Cardiac septum (tissue), 1 donor: ENCODE measurements around the gene FLVCR2. TPM values are rescaled to one million over a fixed set of nuclear protein-coding genes. Genes with fewer than 3 reads are reported as not detected.
A peak's percentile ranks its signal among the peaks of the same experiment; 100 is the strongest.
"Not testable (repeated sequence)": the region's sequence is repeated elsewhere in the genome, so short reads cannot be mapped to it uniquely, and the experiment has no call there.

ENCODE experiments used
- DNase-seq: peaks from one replicate; pipeline ENCODE4 v3.0.0-alpha.2; 2020; ENCODE audit warnings: low spot score
- intact Hi-C: fragments of 100-400 bp; cut with DNase I; formaldehyde crosslinking; loops from one replicate; pipeline ENCODE4 v1.14.0; 2022
- total RNA-seq: library from RNA; stranded (reverse); fragmentation: NEBNext Ultra II Directional; extraction: Animal tissue kit (Norgen Biotek cat#: 25700); gene quantifications from one replicate; pipeline ENCODE4 v1.2.1, GENCODE V29; 2021
- donor health status: DM: no; HTN: no; CAD: no.

Gene FLVCR2
- total RNA-seq, 1 donor from 2014 or later: 1.3 TPM

DNA sequence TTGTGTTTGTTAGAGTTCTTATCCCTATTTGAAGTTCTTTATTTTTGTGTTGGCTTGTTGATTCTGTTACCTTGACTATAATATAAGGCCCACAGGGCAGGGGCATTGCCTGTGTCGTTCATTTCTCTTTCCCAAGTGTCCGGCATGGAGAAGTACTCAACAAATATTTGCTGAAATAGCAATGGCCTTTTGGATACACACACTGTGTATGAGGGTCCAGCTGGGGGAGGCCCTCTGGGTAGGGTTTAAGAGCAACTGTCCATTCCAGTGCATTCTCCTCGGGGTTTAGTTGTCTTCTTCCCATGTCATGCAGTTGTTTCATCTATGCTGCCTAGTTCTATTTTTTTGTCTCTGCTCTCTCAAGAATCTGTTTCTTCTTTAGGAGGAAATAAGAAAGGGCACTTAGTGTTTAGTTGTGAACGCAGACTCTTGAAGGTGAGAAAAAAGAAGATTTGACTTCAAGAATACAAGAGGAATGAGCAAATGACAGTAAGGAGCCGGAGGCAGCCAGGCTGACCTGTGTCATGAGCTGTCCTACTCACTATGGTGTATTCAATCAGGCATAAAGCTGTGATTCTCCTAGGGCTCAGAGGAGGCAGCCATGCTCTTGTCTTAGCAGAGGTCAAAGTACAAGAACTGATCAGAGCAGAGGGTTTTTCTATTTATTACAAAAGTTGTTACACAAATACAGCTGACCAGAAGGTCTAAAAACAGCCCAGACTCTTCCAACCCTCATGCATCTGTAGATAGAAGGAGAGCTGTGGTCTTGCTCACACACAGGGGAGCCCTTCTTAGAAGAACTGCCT is 72.0 kb downstream of the FLVCR2 start:
- no peak for DNase-seq
- intact Hi-C loops: no loop called here

DNA sequence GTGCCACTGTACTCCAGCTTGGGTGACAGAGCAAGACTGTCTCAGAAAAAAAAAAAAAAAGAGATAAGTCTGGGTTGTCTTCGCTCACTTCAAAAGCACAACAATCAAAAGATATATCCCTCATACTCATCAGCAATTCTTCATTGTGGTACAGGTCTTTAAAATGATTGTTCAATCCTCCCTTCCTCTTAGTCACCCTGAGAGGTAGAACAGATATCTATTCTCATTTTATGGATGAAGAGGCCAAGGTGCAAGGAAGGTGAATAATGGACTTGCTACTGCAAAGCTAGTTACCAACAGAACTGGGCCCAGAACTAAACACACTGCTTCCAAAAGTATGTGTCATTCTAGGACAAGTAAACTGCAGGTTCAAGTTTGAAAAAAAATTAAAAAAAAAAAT is 75.1 kb downstream of the FLVCR2 start:
- DNase-seq: no peak
- intact Hi-C loops: no loop called here

DNA sequence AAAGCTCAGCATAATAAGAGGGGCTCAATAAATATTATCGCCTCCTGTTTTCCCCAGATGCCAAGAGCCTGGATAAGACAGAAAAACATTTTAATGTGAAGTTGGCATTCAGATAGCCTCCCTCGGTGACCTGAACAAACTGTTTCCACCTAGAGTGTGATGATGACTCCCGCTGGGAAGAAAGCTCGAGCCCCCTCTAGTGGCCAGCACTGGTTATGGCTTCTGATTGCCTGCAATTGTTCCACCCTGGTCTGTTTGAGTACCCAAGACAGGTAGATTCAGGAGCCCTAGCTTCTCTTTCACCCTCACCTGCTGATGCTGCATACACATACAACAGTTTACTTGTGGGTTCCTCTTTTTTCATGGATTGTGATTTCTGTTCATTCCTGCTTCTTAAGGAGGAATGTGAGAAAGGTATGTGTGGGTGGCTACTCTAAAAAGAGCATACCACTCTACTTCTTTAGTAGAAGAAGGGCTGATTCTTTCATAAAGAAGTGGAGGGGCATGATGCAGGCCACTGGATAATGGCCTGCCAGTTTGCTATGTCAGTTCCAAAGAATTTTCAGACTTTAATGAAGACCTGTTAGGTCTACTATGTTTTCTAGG is 75.8 kb downstream of the FLVCR2 start:
- intact Hi-C loops: loop anchor here (1.0 kb wide), 1 partner anchor 77 kb away; no protein-coding TSS in a partner anchor

DNA sequence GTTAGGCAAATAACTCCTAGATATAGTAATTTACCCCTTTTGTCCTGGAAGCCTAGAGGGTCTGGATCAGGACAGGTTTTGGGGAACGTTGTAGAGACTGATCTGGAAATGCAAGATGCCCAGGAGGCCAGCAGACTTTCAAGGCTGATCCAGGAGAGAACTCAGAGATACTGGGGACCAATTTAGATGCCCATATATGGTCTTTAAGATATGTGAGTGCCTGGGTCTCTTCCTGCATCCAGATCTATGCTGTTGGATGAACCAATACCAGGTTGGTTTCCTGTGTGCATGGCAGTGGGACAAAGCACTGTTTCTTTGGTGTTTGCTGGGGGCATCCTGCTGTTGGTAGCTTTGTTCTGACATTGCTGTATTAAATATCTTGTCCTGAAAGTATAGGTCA is 76.8 kb downstream of the FLVCR2 start:
- intact Hi-C loops: no loop called here
- DNase-seq: no peak

More for the DNA sequence above, 75.8 kb downstream of the FLVCR2 start:
- DNase-seq: peak; percentile 89

DNA sequence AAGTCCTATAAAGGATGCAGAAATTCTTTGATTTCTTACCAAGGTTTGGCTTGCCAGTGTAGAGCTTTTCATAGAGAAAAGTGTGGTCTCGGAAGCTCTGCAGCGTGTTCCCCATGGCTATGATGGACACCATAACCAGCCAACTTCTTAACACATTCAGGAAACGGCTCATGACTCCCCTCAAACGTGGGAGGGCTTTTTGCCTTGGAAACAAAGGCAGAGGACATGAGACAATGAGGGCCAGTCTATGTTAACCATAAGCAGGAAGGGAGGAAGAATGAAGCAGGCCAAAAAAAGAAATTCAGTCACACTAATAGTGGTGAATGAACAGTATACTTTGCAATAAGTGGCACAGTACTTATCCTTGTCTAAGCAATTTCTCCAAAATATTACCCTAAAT is 78.9 kb downstream of the FLVCR2 start:
- intact Hi-C loops: no loop called here
- no peak for DNase-seq

DNA sequence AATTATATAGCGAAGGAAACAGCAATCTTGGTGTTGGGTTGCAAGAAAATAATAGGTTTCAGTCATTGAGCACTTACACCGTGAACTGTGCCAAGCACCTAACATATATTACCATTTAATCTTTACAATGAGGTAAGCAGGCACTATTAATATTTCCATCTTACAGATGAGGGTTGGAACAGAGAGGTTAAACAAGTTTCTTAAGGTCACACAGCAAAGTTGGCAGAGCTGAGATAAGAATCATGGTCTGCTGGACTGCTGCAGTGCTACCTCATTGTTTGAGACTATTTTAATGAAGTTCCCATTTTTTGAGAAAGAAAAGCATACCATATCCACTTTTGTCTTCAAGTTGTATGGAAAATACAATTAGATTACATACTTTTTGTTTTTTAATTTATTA is 80.5 kb downstream of the FLVCR2 start:
- intact Hi-C loops: no loop called here
- no peak for DNase-seq

DNA sequence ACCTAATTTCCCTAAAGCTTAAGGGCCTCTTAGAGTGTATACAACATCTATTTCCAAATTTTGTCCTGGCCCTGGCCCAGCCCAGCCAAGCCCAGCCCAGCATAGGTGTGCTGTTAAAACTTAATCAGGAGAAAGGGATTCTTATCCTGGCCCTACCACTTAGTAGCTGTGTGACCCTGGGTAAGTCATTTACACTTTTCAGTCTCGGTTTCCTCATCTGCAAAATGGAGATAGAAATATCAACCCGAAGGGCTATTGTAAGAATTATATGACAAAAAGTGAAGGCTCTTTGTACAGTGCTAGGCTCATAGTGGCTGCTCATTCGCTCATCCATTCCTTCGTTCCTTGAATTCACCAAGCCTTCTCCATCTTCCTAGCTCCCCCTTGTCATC is 81.8 kb downstream of the FLVCR2 start:
- no peak for DNase-seq
- intact Hi-C loops: no loop called here

DNA sequence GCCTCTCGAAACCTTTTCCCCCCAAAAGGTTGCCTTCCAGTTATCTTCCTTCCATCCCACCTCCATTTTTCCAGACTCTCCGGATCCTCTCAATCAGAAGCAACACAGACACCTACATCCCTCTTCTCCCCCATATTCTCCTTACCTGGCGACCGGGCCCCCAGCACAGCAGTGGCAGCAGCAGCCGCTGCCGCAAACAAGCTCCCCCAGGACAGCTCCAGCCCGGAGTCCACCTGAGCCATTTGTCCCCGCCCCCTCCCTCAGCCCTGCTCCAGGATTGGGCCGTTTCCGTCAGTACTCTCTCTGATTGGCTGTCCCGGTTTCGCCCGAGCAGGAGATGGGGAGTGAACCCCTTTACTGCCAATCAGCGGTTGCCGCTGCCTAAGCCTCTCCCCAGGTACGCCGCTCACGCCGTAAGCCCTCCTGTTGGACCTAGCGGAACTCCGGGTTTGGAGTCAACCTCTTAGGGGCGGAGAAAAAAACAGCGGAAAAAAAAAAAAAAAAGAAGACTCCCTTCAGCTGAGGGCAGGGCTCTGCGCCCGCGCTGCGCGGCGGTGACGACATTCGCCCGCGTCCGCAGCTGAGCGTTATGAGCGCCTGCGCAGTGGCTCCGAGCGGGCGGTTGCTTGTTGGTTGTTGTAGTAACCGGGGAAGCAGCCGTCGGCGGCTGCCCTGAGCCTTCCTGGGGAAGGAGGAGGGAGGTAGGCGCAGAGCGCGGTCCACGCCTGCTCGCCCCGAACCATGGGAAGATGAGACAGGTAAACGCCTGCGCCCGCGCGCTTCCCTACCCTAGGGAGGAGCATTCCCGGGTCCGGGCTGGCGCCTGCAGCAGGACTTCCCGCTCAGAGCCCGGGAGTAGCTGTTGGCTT is 82.4 kb downstream of the FLVCR2 start, which contains the start of the genes ERG28 and TTLL5:
Gene ERG28 (minus strand): TSS at position 247 of the 869 bp plus-strand sequence. CDS start 3,374 bp downstream, outside the sequence.
Gene TTLL5 (plus strand): TSS at position 617 of the 869 bp plus-strand sequence. CDS start 1,904 bp downstream, outside the sequence.
- intact Hi-C loops: no loop called here
- DNase-seq: peak; percentile 97

DNA sequence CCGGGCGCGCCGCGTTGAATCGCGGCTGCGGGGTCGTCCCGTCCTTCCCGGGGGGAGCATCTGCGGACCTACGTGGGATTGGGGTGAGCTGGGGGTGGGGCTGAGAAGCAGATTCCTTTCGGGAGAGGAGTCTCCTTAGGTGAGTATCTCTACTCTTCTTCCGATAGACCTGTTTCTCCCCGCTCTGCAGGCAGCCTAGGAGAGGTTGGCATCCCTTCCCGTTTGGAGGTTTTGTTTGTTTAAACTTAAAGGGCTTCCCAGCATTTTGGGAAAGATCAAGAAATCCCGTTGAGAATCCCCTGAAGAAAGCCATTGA is 83.0 kb downstream of the FLVCR2 start:
- intact Hi-C loops: no loop called here

DNA sequence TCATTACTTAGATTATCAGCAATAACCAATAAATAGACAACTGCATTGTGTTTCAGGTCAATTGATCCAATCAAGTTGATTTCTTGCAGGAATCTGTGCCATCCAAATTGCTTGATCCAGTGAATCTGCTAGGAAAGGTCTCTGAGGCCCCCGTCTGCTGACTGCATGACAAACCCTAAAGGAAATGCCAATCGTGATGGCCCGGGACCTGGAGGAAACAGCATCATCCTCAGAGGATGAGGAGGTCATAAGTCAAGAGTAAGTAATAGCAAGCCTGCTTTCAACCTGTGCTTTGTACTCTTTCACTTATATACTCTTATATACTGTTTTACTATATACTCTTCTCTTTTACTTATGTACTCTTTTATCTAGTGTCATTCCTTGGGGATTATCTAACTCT is 84.5 kb downstream of the FLVCR2 start:
- DNase-seq: no peak
- intact Hi-C loops: no loop called here

More for the DNA sequence above, 83.0 kb downstream of the FLVCR2 start:
- DNase-seq: no peak

DNA sequence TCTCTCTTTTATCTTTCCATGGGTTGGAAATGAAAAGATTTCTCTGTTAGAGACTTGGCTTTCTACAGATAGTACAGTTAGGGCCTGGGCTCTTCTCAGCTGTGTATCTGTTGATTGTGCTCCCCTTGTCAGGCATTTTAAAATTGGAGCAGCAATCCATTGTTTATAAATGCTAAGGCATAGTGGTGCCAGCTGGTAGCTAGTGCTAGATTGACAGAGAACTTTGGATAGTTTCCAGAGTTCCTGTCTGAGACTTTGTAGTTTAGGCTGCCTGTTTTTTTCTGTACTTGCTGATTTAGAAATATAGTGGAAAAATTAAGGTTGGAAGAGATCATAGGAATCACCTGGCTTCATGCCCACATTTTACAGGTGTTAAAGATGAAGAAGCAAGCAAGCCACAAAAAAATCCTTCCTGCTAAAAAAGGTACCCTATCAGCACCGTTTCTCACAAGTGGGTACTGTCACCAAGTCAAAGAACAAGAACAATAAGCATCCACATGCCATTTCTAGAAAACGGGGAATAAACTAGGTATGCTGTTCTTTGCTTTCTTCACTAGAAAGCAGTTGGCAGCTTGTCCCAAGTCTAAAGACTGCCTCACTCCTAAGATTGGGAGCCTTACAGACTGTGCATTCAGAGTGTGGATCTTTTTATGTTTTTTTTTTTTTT is 88.8 kb downstream of the FLVCR2 start:
- intact Hi-C loops: no loop called here
- no peak for DNase-seq

DNA sequence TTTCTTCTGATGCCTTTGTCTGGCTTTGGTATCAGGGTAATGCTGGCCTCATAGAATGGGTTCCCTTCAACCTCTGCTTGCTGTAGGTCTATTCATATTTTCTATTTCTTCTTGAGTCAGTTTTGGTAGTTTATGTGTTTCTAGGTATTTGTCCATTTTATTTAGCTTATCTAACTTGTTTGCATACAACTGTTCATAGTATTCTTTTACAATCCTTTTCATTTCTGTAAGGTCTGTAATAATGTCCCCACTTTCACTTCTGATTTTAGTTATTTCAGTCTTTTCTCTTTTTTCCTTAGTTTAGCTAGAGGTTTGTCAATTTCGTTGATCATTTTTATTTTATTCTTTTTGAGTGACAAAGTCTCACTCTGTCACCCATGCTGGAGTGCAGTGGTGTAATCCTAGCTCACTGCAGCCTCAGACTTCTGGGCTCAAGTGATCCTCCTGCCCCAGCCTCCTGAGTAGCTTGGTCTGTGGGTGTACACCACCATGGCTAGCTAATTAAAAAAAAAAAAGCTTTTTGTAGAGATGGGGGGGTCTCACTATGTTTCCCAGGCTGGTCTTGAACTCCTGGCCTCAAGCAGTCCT is 94.3 kb downstream of the FLVCR2 start:
- DNase-seq: no peak
- intact Hi-C loops: no loop called here

DNA sequence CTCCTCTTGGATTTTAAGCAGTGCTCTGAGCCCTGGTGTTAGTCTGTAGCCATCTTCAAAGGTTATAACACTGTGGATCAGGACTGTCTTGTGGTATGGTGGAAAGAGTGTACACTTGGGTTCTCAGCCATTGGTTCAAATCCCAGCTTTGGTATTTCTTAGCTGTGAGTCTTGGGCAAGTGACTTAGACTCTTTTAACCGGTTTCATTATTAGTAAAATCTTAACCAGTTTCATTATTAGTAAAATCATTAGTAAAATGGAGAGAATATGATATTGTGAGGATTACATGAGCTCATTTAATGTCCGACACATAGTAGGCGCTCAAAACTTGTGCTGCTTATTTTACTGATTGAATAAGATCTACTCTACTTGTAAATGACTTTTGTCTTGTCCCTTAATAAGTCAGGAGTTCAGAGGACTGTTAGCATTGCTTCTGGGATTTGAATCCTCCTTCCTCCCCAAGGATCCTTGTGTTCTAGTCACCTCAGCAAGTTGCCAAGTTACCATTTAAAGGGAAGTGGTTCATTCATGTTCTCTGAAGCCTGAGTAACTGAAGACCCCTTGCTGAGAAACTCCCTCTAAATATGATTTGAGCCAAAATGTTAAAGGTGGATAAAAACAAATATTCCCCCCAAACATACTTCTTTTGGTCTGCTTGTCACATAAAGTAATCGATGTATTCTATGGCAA is 95.1 kb downstream of the FLVCR2 start:
- DNase-seq: no peak
- intact Hi-C loops: no loop called here

DNA sequence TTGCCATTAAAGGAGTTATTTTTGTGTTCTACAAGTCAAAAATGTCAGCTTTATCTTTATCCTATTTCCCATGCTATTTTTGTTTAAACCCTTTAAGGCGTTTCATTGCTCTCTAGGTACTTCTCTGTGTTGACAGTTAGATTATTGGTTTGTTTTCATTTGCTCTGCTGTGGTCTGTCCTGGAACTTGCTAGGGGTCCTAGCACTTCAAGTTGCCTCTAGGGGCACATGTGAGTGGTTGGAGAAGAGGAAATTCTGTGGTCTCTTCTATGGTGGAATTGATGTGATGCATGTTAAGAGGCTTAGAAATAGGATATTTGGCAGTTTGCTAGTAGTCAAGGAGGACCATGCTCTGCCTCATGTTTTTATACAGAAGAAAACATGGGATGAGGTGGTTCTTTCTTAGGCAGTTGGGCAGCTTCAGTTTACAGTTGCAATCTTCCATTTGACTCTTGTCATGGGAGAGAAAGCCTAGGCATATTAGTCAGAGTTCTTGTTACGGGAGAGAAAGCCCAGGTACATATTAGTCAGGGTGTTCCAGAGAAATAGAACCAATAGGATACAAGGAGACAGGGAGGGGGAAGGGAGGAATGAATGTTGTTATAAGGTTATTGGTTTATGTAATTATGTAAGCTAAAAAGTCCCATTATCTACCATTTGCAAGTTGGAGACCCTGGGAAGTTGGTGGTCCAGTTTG is 97.0 kb downstream of the FLVCR2 start:
- no peak for DNase-seq
- intact Hi-C loops: no loop called here

DNA sequence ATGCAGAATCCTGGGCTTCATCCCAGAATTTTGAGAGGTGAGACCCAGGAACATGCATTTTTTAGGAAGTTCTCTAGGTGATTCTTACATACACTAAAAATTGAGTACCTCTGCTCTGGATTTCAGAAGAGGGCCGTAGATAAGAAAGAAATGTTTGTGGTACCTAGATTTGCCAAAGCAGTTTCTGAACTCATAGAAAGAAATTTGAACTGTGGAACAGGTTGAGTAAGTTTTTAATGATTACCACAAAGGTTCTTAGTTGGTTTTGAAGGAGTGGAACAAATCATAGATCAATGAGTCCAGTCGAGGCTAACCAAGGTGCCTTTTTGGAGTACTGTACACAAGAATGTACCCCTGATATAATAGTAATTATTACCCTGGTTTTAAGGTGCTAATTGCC is 107.5 kb downstream of the FLVCR2 start:
- DNase-seq: no peak
- intact Hi-C loops: no loop called here

DNA sequence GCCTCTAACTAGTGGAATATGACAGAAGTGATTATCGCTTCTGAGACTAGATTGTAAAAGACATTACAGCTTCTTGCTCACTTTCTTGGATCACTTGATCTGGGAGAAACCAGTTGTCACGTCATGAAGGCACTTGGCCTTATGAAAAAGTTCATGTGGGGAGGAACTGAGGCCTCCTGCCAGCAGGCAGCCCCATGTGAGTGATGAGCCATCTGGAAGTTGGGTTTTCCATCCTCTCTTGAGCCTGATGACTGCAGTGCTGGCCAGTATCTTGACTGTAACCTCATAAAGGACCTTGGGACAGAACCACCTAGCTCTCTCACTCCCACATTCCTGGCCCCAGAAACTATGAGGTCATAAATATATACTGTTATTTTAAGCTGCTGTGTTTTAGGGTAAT is 110.6 kb downstream of the FLVCR2 start:
- DNase-seq: no peak

DNA sequence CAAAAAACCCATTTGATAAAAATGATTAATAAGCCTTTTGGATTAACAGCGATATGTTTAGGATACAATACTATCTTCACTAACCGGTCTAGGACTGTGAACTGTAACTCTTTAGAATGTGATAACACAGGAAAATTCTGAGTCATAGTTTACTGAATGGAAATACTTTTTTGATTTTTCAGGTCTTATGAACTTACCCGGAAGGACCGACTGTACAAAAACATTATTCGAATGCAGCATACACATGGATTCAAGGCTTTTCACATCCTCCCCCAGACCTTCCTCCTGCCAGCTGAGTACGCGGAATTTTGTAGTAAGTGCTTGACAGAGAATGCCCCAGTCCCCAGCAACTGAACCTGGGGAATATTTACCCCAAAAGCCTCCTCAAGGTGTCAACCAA is 111.6 kb downstream of the FLVCR2 start:
- intact Hi-C loops: no loop called here
- no peak for DNase-seq

More for the DNA sequence above, 110.6 kb downstream of the FLVCR2 start:
- intact Hi-C loops: no loop called here

DNA sequence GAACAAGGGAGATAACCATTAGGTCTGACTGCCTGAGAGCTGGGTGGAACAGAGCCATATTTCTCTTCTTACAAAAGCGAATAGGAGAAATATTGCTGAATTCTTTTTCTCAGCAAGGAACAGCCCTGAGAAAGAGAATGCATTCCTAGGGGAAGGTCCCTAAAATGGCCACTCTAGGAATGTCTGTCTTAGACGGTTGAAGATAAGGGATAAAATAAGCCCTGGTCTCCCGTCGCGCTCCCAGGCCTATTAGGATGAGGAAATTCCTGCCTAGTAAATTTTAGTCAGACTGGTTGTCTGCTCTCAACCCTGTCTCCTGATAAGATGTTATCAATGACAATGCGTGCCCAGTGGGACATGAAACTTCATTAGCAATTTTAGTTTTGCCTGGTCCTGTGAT is 116.6 kb downstream of the FLVCR2 start:
- DNase-seq, intact Hi-C loops: not testable (repeated sequence)
